Measurements from ENCODE around the gene KCNC1.

The KCNC1 gene

DNA sequence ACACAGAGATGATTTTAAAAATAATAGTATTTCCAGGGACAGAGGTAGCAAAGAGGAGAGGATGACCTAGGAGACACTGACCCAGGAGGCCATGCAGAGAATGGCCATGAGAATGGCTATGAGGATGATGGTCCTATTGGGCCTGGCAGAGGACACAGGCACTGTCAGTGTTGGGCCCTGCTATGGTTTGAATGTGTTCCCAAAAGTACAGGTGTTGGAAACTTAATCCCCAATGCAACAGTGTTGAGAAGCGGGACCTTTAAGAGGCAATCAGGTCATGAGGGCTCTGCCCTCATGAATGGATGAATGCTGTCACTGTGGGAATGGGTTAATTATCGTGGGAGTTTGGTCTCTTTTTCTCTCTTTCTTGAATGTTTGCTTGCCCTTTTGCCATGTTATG lies 61.6 kb downstream of the KCNC1 start:
- DNase-seq, result no peak

DNA sequence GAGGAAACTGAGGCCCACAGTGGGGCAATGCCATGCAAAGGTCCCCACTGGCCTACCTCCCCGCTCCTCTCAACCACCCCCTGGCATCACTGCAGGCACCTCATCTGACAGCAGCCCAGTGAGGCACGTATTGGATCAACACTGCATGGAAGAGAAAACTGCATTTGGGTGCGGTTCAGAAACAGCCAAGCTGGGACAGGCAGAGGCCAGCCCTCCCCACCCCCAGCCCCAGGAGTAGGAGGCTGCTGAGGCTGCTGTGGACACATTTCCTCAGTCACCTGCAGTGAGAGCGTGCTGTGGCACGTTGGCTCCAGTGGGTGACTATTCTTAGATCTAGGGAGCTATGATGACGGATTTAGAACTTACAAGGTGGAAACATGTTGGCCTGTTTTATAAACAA lies 63.7 kb downstream of the KCNC1 start:
- DNase-seq, result peak in 1 of 3 experiments; percentile 24

DNA sequence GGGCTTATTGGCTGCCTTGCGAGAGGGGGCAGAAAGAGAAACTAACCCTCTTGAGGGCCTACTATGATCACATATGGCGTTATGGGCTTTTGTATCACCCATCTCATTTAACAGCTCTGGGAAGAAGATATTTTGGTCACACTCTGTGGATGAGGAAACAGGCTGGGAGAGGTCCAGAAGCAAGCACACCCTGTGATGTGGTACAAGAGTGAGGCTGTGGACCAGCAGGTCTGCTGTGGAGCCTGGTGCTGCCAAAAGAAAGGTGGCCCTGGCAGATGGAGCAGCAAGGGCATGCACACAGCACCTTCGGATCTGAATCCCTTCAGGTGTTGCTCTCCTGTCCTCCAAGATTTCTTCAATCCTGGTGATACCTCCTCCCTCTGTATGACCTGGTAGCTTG lies 64.1 kb downstream of the KCNC1 start:
- DNase-seq, result no peak

DNA sequence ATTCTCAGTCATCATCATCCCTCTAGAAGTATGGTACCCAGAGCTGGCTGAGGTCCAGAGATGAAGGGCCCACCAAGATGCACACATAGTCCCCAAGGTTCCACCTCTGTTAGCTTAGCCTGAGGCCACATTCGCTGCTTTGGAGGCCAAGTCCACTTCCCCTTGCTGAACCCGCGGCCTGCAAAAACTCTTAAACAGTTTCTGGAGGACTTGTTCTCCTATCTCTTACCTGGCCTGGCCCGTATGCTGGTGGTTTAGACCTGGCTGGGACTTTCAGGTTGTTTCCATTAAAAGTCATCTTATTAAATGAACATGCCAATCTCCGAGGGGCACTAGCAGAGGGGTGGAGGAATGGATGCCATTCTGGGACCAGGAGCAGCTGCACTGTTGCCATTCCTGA lies 64.6 kb downstream of the KCNC1 start:
- DNase-seq, result no peak

DNA sequence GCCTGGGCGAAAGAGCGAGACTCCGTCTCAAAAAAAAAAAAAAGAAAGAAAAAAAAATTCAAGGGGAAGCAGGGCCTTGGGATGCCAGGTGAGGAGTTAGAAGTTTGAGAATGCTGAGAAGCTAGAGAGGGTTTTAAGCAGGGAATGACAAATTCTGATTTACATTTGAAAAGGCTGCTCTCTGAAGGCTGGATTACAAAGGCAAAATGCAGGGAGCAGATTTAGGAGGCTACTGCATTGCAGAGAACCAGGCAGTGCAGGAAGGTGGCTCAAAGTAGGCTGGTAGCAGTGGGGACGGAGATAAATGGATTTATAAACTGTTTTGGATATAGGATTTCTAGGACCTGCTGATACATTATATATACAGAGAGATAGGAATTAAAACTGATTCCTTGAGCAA lies 66.6 kb downstream of the KCNC1 start:
- DNase-seq, result no peak

DNA sequence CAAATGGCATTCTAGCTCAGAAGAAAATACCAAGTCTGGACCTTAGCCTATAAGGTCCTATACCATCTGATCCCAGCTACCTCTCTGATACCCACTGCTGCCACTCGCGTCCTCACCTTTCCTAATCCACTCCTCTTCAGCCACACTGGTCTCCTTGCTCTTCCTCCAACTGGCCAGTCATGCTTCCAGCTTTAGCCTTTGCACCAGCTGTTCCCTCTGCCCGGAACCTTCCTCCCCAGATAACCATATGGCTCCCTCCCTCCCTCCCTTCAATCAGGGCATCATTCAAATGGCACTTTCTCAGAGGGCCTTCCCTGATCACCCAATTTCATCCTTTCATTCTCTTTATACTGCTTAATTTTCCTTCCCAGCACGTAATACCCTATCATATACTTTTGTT lies 67.9 kb downstream of the KCNC1 start:
- no peak for DNase-seq

DNA sequence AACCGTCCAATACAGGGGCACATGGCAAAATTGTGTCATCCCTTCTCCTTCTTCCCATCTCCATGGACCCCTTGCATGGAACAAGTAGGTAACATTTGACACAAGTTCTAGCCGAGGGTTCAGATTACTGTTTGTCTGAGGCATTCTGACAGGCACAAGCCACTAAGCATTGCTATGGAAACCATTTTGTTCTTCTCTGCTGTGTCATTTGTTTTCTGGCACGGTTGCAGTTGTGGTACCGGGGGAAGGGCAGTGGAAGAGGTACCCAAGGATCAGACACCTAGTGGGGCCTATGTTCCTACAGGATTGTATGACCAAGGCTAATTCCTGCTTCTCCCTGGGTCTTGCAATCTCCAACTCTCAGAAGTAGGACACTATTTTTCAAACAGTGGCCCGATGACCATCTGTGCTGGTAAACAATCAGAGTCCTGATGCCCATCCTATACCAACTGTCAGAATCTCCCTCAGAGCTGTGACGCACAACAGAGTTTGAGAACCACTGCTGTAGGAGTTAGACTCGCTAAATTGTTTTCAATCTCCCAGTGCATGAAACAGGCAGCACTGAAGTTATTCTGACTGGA lies 69.3 kb downstream of the KCNC1 start:
- DNase-seq, result peak; percentile 25 to 57 (median 50)

DNA sequence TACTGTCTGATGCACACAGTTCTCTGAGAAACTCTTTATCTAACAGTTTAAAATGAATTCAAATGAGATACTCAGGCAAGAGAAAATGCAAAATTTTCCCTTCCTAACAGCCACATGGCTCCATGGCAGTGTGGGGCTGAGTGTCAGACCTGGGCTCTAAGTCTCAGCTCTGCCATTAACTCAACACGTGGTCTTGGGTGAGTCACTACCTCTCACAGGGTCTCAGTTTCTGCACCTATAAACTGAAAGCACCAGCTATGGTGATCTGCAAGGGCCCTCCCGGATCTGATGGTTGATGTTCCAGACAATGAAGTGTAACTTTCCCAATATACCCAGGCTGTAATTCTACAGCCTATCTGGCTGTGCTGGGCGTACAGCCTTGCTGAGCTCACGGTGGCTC lies 70.5 kb downstream of the KCNC1 start:
- DNase-seq, result no peak

DNA sequence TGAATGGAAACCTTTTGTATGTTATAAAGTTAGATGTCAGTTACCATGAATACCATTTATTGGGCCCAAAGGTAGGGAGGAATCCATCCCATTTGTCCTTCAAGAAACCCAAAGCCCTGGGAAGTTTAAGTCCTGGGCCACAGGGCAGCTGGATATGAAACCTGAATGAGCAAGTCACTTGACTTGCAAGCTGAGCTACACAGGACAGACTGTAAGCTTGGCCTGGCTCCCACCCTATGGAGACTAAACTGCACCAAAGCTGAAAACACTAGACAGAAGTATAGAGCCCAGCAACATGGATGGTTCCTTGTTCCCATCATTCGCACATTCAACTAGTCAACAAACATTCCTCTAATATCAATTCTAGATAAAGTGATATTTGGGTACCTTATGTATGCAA lies 71.3 kb downstream of the KCNC1 start:
- no peak for DNase-seq

DNA sequence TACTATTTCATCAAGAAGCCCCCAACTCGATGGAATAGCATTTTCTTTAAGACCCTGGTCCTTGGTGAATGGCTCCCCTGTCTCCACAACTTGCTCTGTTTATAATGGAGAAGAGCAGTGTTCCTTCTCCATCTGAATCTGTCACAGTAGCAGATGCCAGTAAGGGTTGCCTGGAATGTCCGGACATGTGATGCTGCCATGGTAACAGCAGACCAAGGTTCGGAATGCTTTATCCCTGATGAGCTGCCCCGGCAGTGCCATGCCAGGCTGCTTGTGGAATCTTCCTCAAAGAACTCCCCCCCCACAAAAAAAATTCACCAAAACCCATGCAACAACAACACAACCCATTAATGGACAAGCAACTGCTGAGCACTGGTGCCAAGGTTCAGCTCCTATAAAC lies 72.5 kb downstream of the KCNC1 start:
- no peak for DNase-seq

DNA sequence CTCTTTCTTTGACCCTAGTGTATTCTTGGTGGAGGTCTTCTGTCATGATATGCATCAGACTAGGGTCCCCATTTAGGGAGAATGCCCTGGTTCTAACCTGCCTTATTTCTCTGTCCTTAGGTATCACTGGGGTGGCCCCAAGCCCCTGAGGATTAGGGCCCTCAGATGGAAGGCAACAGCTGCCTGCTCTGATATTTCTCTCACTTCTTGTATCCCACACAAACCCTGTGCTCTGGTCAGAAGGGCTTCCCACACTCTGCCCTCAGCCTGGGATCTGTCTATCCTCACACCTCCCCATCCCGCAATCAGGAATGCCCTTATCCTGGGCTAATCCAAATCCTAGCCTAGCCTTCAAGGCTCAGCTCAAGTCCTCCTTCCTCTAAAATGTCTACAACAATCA lies 75.5 kb downstream of the KCNC1 start:
- DNase-seq, result no peak

DNA sequence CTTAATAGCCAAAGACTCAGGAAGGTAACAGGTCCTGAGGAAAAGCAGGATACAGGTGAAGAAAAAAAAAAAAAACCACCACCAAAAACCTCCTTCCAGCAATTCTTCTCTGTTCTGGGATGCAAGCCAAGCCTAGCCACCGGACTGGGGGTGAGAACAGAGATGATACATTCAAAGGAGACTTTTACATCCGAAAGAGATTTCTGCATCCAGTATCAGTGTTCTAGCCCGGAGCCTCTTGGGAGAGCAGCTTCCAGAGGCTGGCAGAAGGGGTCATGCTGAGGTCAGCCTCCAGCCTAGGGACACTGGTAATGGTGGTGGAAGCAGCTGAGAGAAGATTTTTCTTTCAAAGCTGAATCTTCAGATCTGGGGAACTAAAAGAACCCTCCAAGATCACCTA lies 76.2 kb downstream of the KCNC1 start:
- DNase-seq, result peak in 1 of 3 experiments; percentile 5

DNA sequence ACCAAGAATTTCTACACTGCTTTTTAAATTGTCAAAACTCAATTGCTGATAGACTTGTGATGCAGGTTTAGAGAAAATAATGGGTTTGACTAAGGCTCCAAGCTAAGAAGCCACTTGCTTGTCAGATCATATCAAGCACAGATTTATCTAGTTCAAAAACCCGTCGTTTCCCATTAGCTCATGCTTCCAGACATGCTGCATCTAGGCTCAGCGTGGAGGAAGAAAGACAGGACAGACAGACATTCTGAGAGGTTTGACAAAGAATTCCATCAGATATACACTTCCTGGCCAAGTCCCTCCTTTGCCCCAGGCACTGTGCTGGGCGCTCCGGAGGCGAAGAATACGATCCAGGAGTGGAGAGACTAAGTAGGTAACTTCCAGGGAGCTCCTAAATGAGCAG lies 76.8 kb downstream of the KCNC1 start:
- DNase-seq, result no peak

DNA sequence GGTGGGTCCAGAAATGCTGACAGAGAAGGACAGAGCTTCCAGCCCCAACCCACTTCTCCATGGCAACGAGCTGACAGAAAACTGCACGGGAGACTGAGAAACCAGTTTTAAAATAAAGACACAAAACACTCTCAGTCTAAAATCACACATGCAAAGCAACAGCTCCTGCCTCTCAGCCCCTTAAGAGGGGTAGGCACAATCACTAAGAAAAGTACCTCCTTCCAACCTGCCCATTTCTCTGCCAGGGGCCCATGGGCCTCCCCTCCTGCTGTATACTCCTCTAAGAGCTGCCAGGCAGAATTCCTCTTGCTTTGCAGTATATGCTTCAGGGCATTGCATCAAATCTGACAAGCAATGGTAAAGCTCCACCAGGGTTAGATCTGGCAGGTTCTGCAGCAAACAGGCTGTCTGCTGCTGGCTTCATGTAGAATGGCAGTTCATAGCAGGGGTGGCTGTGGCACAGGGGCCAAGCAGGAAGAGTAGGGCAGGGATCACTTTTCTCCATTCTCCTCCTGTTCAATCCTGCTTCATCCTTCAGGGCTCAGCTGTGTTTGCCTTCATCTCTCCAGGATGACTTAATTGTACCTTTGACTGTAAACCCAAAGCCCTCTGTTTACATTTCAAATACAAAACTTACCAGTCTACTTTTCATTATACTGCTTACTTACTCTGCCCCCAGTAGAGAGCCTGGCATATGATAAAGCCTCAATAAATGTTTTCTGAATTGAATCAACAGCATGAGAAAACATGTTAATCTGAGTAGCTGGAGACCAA lies 77.7 kb downstream of the KCNC1 start:
- DNase-seq, result peak; percentile 37 to 96 (median 77)

DNA sequence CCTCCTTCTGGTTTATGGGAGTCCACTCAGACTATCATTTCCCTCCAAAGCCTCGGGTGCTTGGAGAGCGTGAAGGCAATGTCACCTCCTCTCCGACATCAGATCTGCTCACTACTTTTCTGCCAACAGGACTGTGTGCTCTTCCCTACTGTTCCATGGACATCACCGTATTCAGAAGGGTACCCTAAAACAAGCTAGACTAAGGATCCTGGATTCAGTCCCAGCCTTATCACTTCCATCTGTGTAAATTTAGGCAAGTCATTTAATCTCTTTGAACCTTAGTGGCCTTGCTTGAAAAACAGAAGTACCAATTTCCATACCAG lies 78.2 kb downstream of the KCNC1 start:
- DNase-seq, result no peak

DNA sequence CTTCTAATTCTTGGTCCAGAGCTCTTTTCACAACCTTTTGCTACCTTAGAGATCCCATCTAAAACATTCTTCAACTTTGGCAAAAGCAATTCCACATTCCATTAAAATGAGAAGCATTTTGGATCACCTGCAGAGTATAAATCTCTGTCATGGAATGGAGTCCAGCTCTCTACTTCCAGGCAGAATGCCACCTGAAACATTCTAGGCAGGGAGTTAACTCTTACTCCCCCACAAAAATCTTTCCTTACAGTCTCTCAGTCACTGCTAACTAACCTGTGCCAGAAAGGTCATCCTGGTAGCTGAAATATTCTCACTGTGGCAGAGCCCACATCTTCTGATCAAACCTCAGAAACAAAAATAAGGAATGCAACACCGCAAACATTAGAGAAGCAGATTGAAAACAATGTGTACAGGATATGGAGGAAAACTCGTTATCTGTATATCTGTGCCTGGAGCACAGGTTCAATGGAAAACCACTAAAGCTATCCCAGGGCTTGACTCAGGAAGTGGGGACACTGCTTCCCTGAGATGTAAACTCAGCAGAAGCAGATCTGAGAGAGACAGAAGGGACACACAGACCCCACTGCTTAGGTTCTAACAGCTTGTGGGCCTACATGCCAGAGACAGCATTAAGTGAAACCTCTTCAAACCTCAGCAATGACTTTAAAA lies 78.9 kb downstream of the KCNC1 start:
- DNase-seq, result peak in 1 of 3 experiments; percentile 22

DNA sequence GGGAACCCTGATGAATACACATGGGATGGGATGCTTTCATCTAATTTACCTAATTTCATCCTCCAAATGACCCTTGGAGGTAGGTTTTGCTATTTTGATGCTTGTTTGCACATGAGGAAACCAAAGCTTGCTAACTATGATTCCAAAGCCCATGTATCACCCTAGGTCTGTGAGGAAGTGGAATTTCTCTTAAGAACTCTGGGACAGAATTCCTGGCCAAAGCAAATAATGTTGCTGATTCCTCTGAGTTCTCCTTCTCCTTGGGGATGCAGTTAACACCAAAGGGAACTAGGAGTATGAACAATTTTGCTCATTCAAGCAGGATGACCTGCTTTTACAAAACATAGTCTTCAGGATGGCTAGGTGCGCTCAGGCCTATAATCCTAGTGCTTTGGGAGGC lies 80.0 kb downstream of the KCNC1 start:
- DNase-seq, result no peak

DNA sequence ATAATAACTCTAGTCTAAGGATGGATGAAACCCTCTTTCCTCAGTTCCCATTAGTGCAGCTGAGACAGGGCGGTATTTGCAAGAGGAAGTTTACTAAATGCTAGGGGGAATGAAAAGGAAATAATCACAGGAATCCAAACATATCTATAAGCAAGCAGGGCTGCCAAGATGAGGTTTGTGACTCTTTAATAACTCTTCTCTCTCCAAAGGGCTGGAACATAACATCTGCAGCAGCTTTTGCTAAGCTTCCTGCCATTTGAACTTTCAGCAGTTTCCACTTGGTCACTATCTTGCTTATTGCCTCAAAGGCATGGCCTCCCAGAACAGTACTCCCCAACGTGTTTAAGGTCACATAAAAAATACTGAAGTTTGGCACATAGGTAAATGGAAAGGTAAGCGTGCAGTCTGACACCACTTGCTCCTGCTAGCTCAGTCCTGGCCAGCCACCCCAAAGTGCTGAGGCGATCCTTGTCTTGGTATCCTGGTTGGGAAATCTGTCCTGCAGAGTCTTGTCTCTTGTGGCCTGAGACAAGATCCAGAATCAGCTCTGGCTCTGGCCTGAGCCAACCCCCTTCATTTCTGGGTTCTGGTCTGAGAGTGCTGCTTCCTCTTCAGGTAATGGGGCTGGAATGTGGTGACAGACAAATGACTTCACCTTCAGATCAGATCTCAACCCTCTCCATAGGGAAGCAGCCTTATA lies 81.8 kb downstream of the KCNC1 start:
- peak in 1 of 3 experiments; percentile 57 for DNase-seq

DNA sequence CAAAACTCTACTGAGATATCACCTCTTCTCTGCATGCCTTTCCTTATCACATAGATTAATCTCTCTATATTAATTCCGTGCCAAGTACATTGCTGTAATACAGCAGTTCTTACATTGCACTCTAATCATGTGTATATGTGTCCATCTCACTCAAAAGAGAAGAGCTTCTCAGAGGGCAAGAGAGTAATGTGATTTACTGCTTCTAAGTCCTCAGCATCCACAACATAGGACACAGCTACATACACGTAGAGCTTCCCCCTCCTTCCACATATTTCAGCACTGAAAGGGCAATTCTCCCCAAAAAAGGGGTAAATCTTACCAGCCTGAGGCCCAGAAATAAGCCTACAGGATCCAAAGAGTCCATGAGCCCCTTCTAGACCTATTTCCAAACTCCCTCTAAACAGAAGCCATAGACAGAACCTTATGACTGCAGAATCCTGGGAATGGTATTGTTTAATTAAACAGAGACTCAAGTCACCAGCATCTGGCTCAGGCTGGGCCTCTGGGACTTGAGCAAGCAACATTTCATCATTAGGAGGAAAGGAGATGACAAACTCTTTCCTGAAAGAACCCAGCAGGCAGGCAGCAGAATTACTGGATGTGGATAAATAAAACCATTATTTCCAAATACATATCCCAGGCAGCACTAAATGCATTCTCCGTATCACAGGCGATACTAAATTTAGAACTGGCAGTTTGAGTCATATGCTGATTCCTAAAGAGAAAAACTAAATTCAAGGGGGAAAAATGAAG lies 87.2 kb downstream of the KCNC1 start:
- no peak for DNase-seq

DNA sequence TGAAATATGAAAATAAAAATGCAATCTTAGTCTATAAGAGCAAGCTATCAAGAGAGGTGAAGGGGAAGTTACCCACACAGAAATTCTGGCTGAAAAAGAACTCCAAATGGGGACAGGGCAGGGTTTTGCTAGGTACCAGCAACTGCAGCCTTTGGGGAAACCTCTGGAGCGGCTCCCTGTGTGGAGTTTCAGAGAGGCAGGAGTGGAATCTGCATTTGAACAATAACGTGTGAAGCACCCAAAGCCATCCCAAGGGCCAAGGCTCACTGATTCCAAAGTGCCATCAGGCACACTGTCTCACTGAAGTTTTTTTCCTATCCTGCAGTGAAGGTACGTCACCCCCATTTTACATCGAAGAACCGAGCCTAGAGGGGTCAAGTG lies 87.8 kb downstream of the KCNC1 start:
- DNase-seq, result no peak

DNA sequence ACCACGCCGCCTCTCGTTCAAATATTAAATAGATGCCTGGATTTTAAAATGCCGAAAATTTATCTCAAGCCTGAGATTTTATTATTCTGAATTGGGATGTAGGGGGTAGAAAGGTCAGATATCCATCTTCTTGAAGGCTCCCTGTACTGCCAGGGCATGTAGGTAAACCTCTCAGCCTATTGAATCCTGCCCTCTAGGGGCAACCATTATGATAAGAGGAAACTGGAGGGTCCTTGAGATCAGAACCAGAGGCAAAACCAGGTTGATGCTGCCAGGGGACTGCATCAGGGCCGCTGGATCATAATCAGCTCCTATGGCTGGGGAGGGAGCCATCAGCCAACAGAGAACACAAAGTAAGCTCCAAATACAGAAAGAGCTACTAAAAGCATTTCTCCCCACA lies 92.4 kb downstream of the KCNC1 start:
- peak; percentile 15 to 72 (median 69) for DNase-seq

DNA sequence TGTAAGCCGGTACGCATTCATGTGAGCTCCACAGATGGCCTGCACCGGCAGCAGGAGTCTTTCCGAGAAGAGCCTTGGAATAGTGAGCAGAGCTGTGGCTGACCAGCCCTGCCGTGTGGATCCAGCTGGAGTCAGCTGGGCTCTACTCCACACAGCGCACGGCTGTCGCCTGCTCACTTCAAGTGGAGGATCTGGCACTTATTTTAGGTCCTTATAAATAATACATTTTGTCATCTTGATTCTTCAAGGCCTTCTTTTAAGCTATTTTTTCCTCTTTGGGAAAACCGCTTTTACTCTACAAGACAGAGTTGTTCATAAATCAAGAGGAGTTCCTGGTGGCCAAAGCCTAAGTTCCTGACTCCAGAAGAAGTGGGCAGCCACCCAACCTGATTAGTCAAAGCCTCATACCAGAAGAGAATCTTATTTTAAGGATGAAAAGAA lies 93.8 kb downstream of the KCNC1 start:
- no peak for DNase-seq

DNA sequence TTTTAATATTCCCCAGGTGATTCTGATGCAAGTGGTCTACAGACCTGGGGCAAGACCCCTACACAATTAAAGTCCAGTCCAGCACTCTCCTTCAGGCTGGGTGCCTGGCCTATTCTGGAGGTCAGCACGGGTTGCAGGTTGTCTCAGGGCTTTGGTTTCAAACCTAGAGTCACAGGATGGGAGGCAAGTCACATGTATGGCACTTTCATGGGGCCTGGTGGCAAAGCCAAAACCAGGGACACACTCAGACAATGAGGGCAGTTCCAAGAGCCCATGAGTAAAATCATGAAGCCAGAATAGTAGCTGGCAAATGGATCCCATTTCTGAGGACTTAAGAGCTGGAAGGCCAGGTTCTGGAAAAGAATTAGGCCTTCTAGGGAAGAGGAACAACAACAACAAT lies 96.6 kb downstream of the KCNC1 start:
- DNase-seq, result no peak
